ENCODE measurements around the gene LRRC8C. TPM values are rescaled to one million over a fixed set of nuclear protein-coding genes. Genes with fewer than 3 reads are reported as not detected.
A peak's percentile ranks its signal among the peaks of the same experiment; 100 is the strongest.

The LRRC8C gene
- total RNA-seq, 1 donor from 2014 or later = 5.5 TPM

DNA sequence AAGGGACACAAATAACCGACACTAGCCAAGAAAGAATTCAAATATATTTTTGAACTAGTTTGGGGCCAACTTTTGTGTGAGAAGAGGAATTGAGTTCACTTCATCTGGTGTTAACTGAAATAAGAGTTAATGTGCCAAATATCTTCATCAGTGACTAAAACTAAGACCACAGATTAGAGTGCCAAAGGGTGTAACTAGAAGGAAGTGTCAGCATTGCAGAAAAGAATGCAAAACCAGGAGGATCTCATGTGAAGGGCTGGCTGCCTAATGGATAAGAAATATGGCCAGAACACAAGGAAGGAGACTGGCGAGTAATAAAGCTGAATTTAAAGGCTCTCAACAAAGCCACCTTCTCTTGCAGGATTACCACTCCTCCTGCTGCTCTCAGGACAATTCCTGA, 126.1 kb downstream of the LRRC8C start:
- H3K9me3 ChIP-seq (ENCODE audit: low read depth) = no peaks in the 10 kb centered on the region
- peaks cover 6% of the 10 kb centered on the region for H3F3A ChIP-seq (ENCODE audit: low read depth)
- H3K27me3 Mint-ChIP-seq (ENCODE audit: insufficient read depth, low read depth) = peaks cover 2% of the 10 kb centered on the region
- no peaks in the 10 kb centered on the region for H3K36me3 ChIP-seq
- no peaks in the 10 kb centered on the region for H3K36me3 Mint-ChIP-seq
- H3K27ac ChIP-seq = no peak overlapping the region
- H3K79me2 ChIP-seq (ENCODE audit: low read depth) = no peaks in the 10 kb centered on the region
- peaks cover 22% of the 10 kb centered on the region for H3K4me1 ChIP-seq
- peaks cover 22% of the 10 kb centered on the region for H3K27me3 ChIP-seq
- H3K27ac Mint-ChIP-seq = no peak overlapping the region
- no peak for DNase-seq (ENCODE audit: low spot score)
- peaks cover 19% of the 10 kb centered on the region for H3K4me1 Mint-ChIP-seq
- no peak overlapping the region for H3K4me2 ChIP-seq
- peak overlapping the region; percentile 53 for H2AFZ ChIP-seq (replicated peaks)
- no peaks in the 10 kb centered on the region for H3K9me3 Mint-ChIP-seq
- H3K4me3 ChIP-seq = no peak overlapping the region
- no peaks in the 10 kb centered on the region for H4K20me1 ChIP-seq (ENCODE audit: low read depth)
- TF ChIP-seq, protein P1, sequence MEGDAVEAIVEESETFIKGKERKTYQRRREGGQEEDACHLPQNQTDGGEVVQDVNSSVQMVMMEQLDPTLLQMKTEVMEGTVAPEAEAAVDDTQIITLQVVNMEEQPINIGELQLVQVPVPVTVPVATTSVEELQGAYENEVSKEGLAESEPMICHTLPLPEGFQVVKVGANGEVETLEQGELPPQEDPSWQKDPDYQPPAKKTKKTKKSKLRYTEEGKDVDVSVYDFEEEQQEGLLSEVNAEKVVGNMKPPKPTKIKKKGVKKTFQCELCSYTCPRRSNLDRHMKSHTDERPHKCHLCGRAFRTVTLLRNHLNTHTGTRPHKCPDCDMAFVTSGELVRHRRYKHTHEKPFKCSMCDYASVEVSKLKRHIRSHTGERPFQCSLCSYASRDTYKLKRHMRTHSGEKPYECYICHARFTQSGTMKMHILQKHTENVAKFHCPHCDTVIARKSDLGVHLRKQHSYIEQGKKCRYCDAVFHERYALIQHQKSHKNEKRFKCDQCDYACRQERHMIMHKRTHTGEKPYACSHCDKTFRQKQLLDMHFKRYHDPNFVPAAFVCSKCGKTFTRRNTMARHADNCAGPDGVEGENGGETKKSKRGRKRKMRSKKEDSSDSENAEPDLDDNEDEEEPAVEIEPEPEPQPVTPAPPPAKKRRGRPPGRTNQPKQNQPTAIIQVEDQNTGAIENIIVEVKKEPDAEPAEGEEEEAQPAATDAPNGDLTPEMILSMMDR (IDR thresholded peaks at IDR 0.05) = no peak
- TF ChIP-seq EZH2 (IDR thresholded peaks at IDR 0.05) (no peak), EZH2phosphoT487 (IDR thresholded peaks at IDR 0.05) (no peak)
- H3K4me3 Mint-ChIP-seq = no peak overlapping the region
- H3K9ac ChIP-seq = no peak overlapping the region

DNA sequence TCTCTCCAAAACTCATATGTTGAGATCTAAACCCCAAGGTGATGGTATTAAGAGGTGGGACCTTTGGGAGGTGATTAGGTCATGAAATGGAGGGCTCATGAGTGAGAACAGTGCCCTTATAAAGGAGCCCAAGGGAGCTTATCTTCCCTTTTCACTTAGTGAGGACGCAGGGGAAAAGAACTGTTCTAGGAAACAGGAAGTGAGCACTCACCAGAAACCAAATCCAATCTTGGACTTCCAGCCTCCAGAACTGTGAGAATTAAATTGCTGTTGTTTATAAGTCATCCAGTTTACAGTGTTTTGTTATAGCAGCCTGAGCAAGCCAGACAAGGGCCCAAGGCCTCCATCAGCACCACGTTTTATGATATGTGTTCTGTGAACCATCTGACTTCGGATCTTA, 127.6 kb downstream of the LRRC8C start:
- H3K36me3 ChIP-seq = no peaks in the 10 kb centered on the region
- no peaks in the 10 kb centered on the region for H3K79me2 ChIP-seq (ENCODE audit: low read depth)
- Mint-ChIP-seq H3K4me1 (peaks cover 19% of the 10 kb centered on the region), H3K36me3 (no peaks in the 10 kb centered on the region), H3K27ac (no peak overlapping the region), H3K27me3 (ENCODE audit: insufficient read depth, low read depth) (peaks cover 3% of the 10 kb centered on the region), H3K4me3 (no peak overlapping the region), H3K9me3 (no peaks in the 10 kb centered on the region)
- H3K4me2 ChIP-seq = no peak overlapping the region
- H3K4me1 ChIP-seq = peaks cover 22% of the 10 kb centered on the region
- H3K4me3 ChIP-seq = no peak overlapping the region
- H3K27ac ChIP-seq = no peak overlapping the region
- DNase-seq (ENCODE audit: low spot score) = no peak
- H3F3A ChIP-seq (ENCODE audit: low read depth) = peaks cover 6% of the 10 kb centered on the region
- no peaks in the 10 kb centered on the region for H4K20me1 ChIP-seq (ENCODE audit: low read depth)
- no peak overlapping the region for H3K9ac ChIP-seq
- peaks cover 35% of the 10 kb centered on the region for H3K27me3 ChIP-seq
- H3K9me3 ChIP-seq (ENCODE audit: low read depth) = no peaks in the 10 kb centered on the region
- H2AFZ ChIP-seq (replicated peaks) = no peak overlapping the region
- TF ChIP-seq EZH2 (IDR thresholded peaks at IDR 0.05) = no peak
- TF ChIP-seq EZH2phosphoT487 (IDR thresholded peaks at IDR 0.05) = no peak
- TF ChIP-seq, protein P1 (IDR thresholded peaks at IDR 0.05) = no peak

DNA sequence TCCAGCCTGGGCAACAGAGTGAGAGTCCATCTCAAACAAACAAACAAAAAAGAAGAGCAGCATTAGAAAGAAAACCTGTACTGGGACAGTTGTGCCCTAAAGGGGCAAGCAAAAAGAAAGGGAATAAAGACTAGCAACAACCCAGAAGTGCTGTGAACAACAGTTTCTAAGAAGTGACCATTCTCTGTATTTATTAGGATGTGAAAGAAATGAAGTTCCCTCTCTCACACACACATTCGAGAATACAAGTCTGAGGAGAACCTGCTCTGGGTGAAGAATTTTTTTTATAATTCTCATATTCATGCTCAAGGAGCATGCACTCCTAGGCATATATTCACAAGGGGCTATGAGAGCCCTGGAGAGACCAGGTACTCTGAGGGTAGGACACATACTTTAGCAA, 128.4 kb downstream of the LRRC8C start:
- Histone ChIP-seq H3F3A (ENCODE audit: low read depth) (peaks cover 6% of the 10 kb centered on the region), H3K36me3 (no peaks in the 10 kb centered on the region)
- peaks cover 3% of the 10 kb centered on the region for H3K27me3 Mint-ChIP-seq (ENCODE audit: insufficient read depth, low read depth)

More for the DNA sequence above, 128.4 kb downstream of the LRRC8C start:
- no peak overlapping the region for H3K4me2 ChIP-seq
- no peaks in the 10 kb centered on the region for H3K9me3 ChIP-seq (ENCODE audit: low read depth)
- no peak overlapping the region for H3K9ac ChIP-seq
- no peak overlapping the region for H3K27ac Mint-ChIP-seq
- H3K9me3 Mint-ChIP-seq = no peaks in the 10 kb centered on the region
- no peak overlapping the region for H2AFZ ChIP-seq (replicated peaks)
- H4K20me1 ChIP-seq (ENCODE audit: low read depth) = no peaks in the 10 kb centered on the region
- no peaks in the 10 kb centered on the region for H3K79me2 ChIP-seq (ENCODE audit: low read depth)
- DNase-seq (ENCODE audit: low spot score) = no peak
- no peak overlapping the region for H3K27ac ChIP-seq
- H3K4me3 ChIP-seq = no peak overlapping the region
- no peak overlapping the region for H3K4me3 Mint-ChIP-seq
- peaks cover 39% of the 10 kb centered on the region for H3K27me3 ChIP-seq
- H3K36me3 Mint-ChIP-seq = no peaks in the 10 kb centered on the region
- TF ChIP-seq EZH2phosphoT487 (IDR thresholded peaks at IDR 0.05) = no peak
- TF ChIP-seq, protein P1 (IDR thresholded peaks at IDR 0.05) = no peak
- no peak for TF ChIP-seq EZH2 (IDR thresholded peaks at IDR 0.05)
- peaks cover 22% of the 10 kb centered on the region for H3K4me1 ChIP-seq
- H3K4me1 Mint-ChIP-seq = peaks cover 19% of the 10 kb centered on the region
